Osteoblast (primary cell): Measurements from ENCODE around the gene RB1. TPM values are rescaled to one million over a fixed set of nuclear protein-coding genes. Genes with fewer than 3 reads are reported as not detected.

Source experiments
- DNase-seq: peaks from one replicate; pipeline ENCODE4 v3.0.0; 2011; ENCODE audit warnings: low spot score, mixed read lengths; ENCODE audit not compliant: insufficient read length; ENCODE audit errors: missing footprints
- H2AFZ ChIP-seq: 2 replicates; pipeline ENCODE4 v1.6.0; 2011; ENCODE audit warnings: mild to moderate bottlenecking, low read length
- H3K27ac ChIP-seq: 2 replicates; pipeline ENCODE4 v1.5.1; 2011; ENCODE audit warnings: mild to moderate bottlenecking, low read depth, low read length, moderate library complexity
- H3K27me3 ChIP-seq: 2 replicates; pipeline ENCODE4 v1.6.0; 2012; ENCODE audit warnings: mild to moderate bottlenecking, control low read depth, inconsistent platforms, low read length, moderate library complexity; ENCODE audit not compliant: insufficient read depth
- H3K36me3 ChIP-seq: 2 replicates; pipeline ENCODE4 v1.5.1; 2011; ENCODE audit warnings: mild to moderate bottlenecking, low read length, control low read depth, moderate library complexity; ENCODE audit not compliant: insufficient read depth
- H3K4me1 ChIP-seq: 2 replicates; pipeline ENCODE4 v1.5.1; 2011; ENCODE audit warnings: mild to moderate bottlenecking, low read length, control low read depth, moderate library complexity; ENCODE audit not compliant: insufficient read depth
- H3K4me2 ChIP-seq: 2 replicates; pipeline ENCODE4 v1.6.0; 2011; ENCODE audit warnings: mild to moderate bottlenecking, low read length; ENCODE audit not compliant: insufficient read depth
- H3K4me3 ChIP-seq: fragments of 200-600 bp; sonication (generic); 3 replicates; pipeline ENCODE4 v1.5.1; 2012; ENCODE audit warnings: mild to moderate bottlenecking, low read length, inconsistent platforms; ENCODE audit not compliant: insufficient read depth
- H3K79me2 ChIP-seq: 2 replicates; pipeline ENCODE4 v1.6.0; 2012; ENCODE audit warnings: mild to moderate bottlenecking, low read length, control low read depth, inconsistent platforms; ENCODE audit not compliant: insufficient read depth
- H3K9me3 ChIP-seq: 2 replicates; pipeline ENCODE4 v1.5.1; 2011; ENCODE audit warnings: low read depth, low read length, control low read depth
- H4K20me1 ChIP-seq: 2 replicates; pipeline ENCODE4 v1.6.0; 2012; ENCODE audit warnings: mild to moderate bottlenecking, low read length, control low read depth; ENCODE audit not compliant: insufficient read depth
- total RNA-seq: library from RNA; depleted of rRNA; stranded (reverse); fragments of >200 nt; gene quantifications from 2 replicates; pipeline ENCODE4 v1.2.3, GENCODE V29; 2012
- TF ChIP-seq, protein P1 (sequence below): IDR thresholded peaks from 2 replicates; pipeline ENCODE4 v1.5.1; 2011; ENCODE audit warnings: mild to moderate bottlenecking, low read depth, low read length, moderate library complexity; ENCODE audit errors: extremely low read depth

RB1 gene
- total RNA-seq, 1 donor = 33.3 TPM

DNA sequence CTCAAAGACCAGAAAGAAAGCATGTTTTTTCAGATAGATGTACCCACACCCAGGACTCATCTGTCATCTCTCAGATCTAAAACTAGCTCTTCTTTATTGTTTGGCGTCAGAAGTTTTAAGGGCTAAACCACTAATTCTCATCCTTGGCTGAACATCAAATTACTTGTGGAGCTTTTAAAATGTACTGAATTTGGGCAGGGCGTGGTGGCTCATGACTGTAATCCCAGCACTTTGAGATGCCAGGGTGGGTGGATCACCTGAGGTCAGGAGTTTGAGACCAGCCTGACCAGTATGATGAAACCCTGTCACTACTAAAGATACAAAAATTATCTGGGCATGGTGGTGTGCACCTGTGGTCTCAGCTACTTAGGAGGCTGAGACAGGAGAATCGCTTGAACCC is 181.9 kb downstream of the RB1 start:
- Histone ChIP-seq H3K4me2 (no peak overlapping the region), H4K20me1 (no peaks in the 10 kb centered on the region), H3K9me3 (no peaks in the 10 kb centered on the region), H3K27ac (no peak overlapping the region), H3K4me3 (no peak overlapping the region), H2AFZ (no peak overlapping the region), H3K36me3 (no peaks in the 10 kb centered on the region), H3K4me1 (no peaks in the 10 kb centered on the region), H3K79me2 (no peaks in the 10 kb centered on the region), H3K27me3 (no peaks in the 10 kb centered on the region)
- no peak for DNase-seq
- TF ChIP-seq, protein P1, sequence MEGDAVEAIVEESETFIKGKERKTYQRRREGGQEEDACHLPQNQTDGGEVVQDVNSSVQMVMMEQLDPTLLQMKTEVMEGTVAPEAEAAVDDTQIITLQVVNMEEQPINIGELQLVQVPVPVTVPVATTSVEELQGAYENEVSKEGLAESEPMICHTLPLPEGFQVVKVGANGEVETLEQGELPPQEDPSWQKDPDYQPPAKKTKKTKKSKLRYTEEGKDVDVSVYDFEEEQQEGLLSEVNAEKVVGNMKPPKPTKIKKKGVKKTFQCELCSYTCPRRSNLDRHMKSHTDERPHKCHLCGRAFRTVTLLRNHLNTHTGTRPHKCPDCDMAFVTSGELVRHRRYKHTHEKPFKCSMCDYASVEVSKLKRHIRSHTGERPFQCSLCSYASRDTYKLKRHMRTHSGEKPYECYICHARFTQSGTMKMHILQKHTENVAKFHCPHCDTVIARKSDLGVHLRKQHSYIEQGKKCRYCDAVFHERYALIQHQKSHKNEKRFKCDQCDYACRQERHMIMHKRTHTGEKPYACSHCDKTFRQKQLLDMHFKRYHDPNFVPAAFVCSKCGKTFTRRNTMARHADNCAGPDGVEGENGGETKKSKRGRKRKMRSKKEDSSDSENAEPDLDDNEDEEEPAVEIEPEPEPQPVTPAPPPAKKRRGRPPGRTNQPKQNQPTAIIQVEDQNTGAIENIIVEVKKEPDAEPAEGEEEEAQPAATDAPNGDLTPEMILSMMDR = no peak

DNA sequence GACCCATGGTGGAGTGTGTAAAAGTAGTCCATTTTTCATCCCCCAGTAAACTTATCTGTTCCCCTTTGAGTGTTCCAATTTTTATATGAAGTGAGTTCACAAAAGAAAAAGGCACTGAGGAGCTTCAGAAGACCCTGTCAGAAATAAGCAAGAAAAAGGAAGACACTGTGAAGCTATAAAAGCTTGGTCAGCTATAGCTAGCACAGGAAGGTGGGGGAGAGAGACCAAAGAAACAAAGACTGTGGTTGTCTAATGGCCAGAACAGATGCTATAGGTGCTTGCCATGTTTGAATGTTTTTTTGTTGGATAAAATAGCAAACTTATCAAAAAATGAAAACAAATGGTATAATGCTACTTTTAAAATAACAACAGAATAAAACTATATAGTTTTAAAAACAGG is 182.8 kb downstream of the RB1 start:
- no peak overlapping the region for H3K27ac ChIP-seq

DNA sequence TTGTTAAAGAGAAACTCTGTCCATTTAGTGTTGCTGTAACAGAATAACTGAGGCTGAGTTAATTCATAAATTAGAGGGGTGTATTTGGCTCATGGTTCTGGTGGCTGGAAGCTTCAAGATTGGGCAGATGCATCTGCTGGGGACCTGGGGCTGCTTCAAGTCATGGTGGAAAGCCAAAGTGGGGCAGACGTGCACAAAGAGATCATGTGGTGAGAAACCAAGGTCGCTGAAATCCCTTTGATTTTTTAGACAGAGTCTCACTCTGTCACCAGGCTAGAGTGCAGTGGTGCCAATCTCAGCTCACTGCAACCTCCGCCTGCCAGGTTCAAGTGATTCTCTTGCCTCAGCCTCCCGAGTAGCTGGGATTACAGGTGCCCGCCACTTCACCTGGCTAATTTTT is 183.3 kb downstream of the RB1 start:
- Histone ChIP-seq H3K36me3 (no peaks in the 10 kb centered on the region), H3K27ac (no peak overlapping the region), H3K4me3 (no peak overlapping the region), H3K4me1 (peaks cover 5% of the 10 kb centered on the region), H3K4me2 (no peak overlapping the region), H4K20me1 (no peaks in the 10 kb centered on the region), H3K27me3 (no peaks in the 10 kb centered on the region), H3K9me3 (no peaks in the 10 kb centered on the region), H3K79me2 (no peaks in the 10 kb centered on the region), H2AFZ (no peak overlapping the region)
- DNase-seq = no peak
- TF ChIP-seq, protein P1 = no peak

More for the DNA sequence above, 182.8 kb downstream of the RB1 start:
- no peaks in the 10 kb centered on the region for H3K9me3 ChIP-seq
- no peaks in the 10 kb centered on the region for H4K20me1 ChIP-seq
- TF ChIP-seq, protein P1 = no peak
- no peaks in the 10 kb centered on the region for H3K27me3 ChIP-seq
- no peak overlapping the region for H2AFZ ChIP-seq
- H3K4me3 ChIP-seq = no peak overlapping the region
- no peaks in the 10 kb centered on the region for H3K79me2 ChIP-seq
- H3K4me1 ChIP-seq = peaks cover under 1% of the 10 kb centered on the region
- no peaks in the 10 kb centered on the region for H3K36me3 ChIP-seq
- no peak for DNase-seq
- no peak overlapping the region for H3K4me2 ChIP-seq

DNA sequence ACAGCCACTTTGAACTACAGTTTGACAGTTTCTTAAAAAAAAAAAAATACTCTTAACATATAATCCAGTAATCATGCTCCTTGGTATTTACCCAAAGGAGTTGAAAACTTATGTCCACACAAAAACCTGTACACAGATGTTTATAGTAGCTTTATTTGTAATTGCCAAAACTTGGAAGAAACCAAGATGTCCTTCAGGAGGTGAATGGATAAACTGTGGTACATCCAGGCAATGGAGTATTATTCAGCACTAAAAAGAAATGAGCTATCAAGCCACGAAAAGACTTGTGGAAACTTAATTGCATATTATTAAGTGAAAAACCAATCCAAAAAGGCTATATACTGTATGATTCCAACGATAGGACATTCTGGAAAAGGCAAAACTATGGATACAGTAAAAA is 184.4 kb downstream of the RB1 start:
- DNase-seq = no peak
- Histone ChIP-seq H2AFZ (no peak overlapping the region), H3K27ac (no peak overlapping the region), H3K36me3 (no peaks in the 10 kb centered on the region), H3K4me2 (no peak overlapping the region), H3K4me3 (no peak overlapping the region), H3K79me2 (no peaks in the 10 kb centered on the region), H3K4me1 (peaks cover 16% of the 10 kb centered on the region), H3K27me3 (no peaks in the 10 kb centered on the region), H4K20me1 (no peaks in the 10 kb centered on the region), H3K9me3 (no peaks in the 10 kb centered on the region)
- TF ChIP-seq, protein P1 = no peak
